ENCODE measurements around the gene RPS19BP1. TPM values are rescaled to one million over a fixed set of nuclear protein-coding genes. Genes with fewer than 3 reads are reported as not detected.

RPS19BP1 gene
- total RNA-seq, 4 donors from 2014 or later: 93.4 to 157 (median 121) TPM

GRCh38 chr22:39530116-39530515 lies 2.4 kb downstream of the RPS19BP1 start:
- DNase-seq (ENCODE audit: low spot score in 2 of 2): no peak
- TF ChIP-seq CTCF (IDR thresholded peaks at IDR 0.05) (no peak), POLR2A (IDR thresholded peaks at IDR 0.05) (no peak)
- no peak overlapping the region for H3K4me3 ChIP-seq (ENCODE audit: low read depth, poor library complexity, severe bottlenecking)
- 63 to 69% methylated on average over 6 of the region's 6 CpGs for WGBS, 2 donors
- intact Hi-C loops (cut with DNase I; ENCODE audit: low total_unique reads): loop anchor here (10.0 kb wide), 2 partner anchors 495 to 815 kb away; partner anchors contain the start of gene ADSL

- intact Hi-C loops (cut with DNase I; ENCODE audit: low total_unique reads): loop anchor here (5.0 to 10.0 kb wide), 4 partner anchors 125 to 357 kb away; partner anchors contain the start of genes RPL3 and SYNGR1
- WGBS, 2 donors: 50 to 66% methylated on average over 8 to 17 of the region's 17 CpGs
- H3K4me3 ChIP-seq (ENCODE audit: low read depth, poor library complexity, severe bottlenecking): no peak overlapping the region
- TF ChIP-seq POLR2A (IDR thresholded peaks at IDR 0.05) (no peak), CTCF (IDR thresholded peaks at IDR 0.05) (no peak)
- no peak for DNase-seq (ENCODE audit: low spot score in 2 of 2)
These were observed 3.1 kb downstream of the RPS19BP1 start for GRCh38 chr22:39529487-39529851.

GRCh38 chr22:39528681-39529486 lies 3.7 kb downstream of the RPS19BP1 start:
- peak; percentile 85 to 98 for DNase-seq (ENCODE audit: low spot score in 2 of 2)
- 25 to 31% methylated on average over 25 to 32 of the region's 32 CpGs for WGBS, 2 donors
- H3K4me3 ChIP-seq (ENCODE audit: low read depth, poor library complexity, severe bottlenecking): no peak overlapping the region
- peak in 1 of 3 donors; percentile 90 for TF ChIP-seq CTCF (IDR thresholded peaks at IDR 0.05)
- no peak for TF ChIP-seq POLR2A (IDR thresholded peaks at IDR 0.05)
- intact Hi-C loops (cut with DNase I; ENCODE audit: low total_unique reads): loop anchor here (5.0 to 10.0 kb wide), 4 partner anchors 124 to 357 kb away; partner anchors contain the start of genes RPL3 and SYNGR1

GRCh38 chr22:39528080-39528661 lies 4.4 kb downstream of the RPS19BP1 start:
- H3K4me3 ChIP-seq (ENCODE audit: low read depth, poor library complexity, severe bottlenecking): no peak overlapping the region
- no peak for TF ChIP-seq POLR2A (IDR thresholded peaks at IDR 0.05)
- no peak for TF ChIP-seq CTCF (IDR thresholded peaks at IDR 0.05)
- no peak for DNase-seq (ENCODE audit: low spot score in 2 of 2)
- intact Hi-C loops (cut with DNase I; ENCODE audit: low total_unique reads): loop anchor here (5.0 to 10.0 kb wide), 4 partner anchors 123 to 356 kb away; partner anchors contain the start of genes RPL3 and SYNGR1
- WGBS, 2 donors: 52 to 58% methylated on average over 12 of the region's 12 CpGs

GRCh38 chr22:39527481-39527961 lies 5.0 kb downstream of the RPS19BP1 start:
- DNase-seq (ENCODE audit: low spot score in 2 of 2): no peak
- TF ChIP-seq POLR2A (IDR thresholded peaks at IDR 0.05) (no peak), CTCF (IDR thresholded peaks at IDR 0.05) (no peak)
- WGBS, 2 donors: 44 to 46% methylated on average over 6 of the region's 6 CpGs
- no peak overlapping the region for H3K4me3 ChIP-seq (ENCODE audit: low read depth, poor library complexity, severe bottlenecking)
- intact Hi-C loops (cut with DNase I; ENCODE audit: low total_unique reads): loop anchor here (5.0 to 10.0 kb wide), 4 partner anchors 123 to 355 kb away; partner anchors contain the start of genes RPL3 and SYNGR1
